ENCODE measurements around the gene CDH23.
A peak's percentile ranks its signal among the peaks of the same experiment; 100 is the strongest.

Gene CDH23

DNA sequence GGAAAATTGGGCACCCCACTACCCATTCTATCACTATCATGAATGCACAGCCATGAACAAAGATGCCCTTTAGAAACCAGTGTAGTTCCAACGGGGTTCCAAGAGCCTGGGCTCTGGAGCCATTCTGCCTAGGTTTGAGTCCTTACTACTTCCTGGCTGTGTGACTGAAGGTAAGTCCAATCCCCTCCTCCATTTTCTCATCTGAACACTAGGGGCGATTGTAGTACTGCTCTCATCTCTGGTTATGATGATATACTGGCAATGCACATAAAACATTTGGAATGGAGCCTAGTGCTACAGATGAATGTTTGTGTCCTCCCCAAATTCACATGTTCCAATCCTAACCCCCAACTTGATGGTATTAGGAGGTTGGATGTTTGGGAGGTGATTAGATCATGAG is 28.1 kb upstream of the CDH23 start:
- FAIRE-seq (no peak), DNase-seq (ENCODE audit: insufficient read length, low spot score) (no peak)

- FAIRE-seq = no peak
Measured at GRCh38 chr10:71369602-71370001, 27.1 kb upstream of the CDH23 start.

GRCh38 chr10:71370031-71370430 is 26.7 kb upstream of the CDH23 start:
- DNase-seq (ENCODE audit: insufficient read length, low spot score) (no peak), FAIRE-seq (no peak)

More at GRCh38 chr10:71369602-71370001, 27.1 kb upstream of the CDH23 start:
- DNase-seq (ENCODE audit: insufficient read length, low spot score) = no peak

DNA sequence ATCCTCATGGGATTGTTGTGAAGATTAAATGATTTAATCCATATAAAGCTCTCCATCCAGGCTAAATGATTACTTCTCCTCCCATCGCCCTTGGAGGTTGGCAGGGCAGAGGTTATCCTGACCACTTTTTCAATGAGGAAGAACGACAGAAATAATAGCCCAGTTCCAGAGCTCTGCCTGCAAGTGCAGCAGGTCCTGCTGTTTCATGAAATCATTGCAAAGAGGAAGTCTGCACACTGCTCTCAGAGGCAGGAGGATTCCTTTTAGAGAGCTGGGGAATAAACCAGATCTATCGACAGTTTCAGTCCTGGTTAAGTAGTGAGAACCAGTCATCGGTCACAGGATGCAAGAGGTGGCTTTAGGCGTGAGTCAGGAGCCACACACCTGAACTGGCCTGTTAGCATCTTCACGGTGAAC is 25.0 kb upstream of the CDH23 start:
- peak; percentile 86 for FAIRE-seq

DNA sequence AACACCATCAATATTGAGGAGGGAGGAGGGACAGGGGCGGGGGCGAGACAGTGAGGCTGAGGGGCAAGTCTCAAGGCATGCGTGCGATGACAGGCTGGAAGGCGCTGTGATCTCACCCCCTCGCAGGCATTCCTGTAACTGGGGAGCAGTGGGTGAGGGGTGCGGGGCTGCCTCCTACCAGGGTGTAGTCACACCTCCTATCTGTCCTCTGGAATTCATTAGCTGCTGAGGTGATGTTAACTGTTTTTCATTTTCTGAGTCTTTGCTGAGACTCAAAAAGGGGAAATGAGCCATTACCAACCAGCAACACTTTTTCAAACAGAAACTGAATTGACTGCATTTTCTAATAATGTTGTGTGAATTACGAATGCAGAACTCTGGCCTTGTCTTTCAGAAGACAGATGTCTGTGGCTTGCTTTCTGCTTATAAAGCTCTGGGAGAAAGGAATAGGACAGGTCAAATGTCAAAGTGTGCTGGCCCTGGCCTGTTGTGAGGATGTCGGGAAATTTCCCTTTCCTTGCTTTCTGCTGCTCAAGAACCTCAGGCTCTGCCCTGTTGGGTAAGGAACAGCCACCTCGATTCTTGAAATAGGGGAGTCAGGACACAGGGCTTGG is 23.7 kb upstream of the CDH23 start:
- FAIRE-seq = peak; percentile 90
- DNase-seq (ENCODE audit: insufficient read length, low spot score) = no peak

More for the DNA sequence above, 25.0 kb upstream of the CDH23 start:
- DNase-seq (ENCODE audit: insufficient read length, low spot score) = no peak

DNA sequence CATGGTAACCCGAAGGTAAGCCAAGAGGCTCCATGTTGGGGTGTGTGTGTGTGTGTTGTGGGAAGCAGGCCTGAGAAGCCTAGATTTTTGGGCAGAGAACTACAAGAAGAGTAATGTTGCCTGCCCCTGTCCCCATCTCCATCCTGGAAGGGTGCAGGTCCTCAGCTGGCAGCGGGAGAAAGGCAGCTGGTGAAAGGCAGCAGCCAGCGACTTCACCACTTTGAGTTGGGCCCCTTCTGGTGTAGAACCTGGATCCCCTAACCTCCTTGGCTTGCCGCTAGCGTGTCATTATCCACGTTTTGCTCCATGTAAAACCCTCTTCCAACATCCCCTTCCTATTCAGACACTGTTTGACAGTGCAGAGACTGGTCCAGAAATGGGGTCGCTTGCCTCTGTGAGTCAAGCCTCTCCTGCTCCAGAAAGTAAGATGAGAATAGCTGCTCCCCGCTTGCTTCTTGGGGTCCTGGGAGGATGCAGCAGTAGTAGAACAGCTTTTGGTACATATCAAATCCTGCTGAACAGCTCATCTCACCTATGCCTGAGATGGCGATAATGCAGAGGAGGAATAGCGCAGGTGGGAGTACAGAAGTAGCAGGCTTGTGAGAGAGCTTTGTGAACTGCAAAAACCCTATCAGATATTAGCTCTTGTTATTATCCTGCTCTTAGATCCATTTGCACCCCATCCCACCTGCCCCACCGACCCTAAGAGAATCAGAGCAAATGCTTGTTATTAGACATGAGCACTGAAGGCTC is 22.1 kb upstream of the CDH23 start:
- DNase-seq (ENCODE audit: insufficient read length, low spot score) (no peak), FAIRE-seq (no peak)

DNA sequence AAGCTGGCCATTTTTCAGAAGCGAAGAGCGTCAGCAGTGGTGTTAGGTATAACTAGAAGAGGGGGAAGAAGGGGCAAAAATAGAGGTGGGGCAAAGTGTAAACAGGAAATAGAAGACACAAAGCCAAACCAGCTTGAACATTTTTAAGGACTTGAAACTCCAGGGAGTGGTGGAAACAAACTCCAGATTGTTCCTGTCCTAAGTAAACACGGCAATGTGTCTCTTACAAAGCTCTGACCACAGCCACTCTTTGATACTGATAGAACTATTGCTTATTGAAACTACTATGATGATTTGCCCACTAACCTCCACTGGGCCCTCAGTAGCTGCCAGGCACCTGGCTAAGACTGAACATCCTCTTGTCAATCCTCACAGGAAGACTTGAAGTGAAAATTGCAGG is 20.8 kb upstream of the CDH23 start:
- FAIRE-seq (no peak), DNase-seq (ENCODE audit: insufficient read length, low spot score) (no peak)

- DNase-seq (ENCODE audit: insufficient read length, low spot score) (no peak), FAIRE-seq (peak; percentile 69)
Measured at GRCh38 chr10:71378336-71379117, 18.2 kb upstream of the CDH23 start.

DNA sequence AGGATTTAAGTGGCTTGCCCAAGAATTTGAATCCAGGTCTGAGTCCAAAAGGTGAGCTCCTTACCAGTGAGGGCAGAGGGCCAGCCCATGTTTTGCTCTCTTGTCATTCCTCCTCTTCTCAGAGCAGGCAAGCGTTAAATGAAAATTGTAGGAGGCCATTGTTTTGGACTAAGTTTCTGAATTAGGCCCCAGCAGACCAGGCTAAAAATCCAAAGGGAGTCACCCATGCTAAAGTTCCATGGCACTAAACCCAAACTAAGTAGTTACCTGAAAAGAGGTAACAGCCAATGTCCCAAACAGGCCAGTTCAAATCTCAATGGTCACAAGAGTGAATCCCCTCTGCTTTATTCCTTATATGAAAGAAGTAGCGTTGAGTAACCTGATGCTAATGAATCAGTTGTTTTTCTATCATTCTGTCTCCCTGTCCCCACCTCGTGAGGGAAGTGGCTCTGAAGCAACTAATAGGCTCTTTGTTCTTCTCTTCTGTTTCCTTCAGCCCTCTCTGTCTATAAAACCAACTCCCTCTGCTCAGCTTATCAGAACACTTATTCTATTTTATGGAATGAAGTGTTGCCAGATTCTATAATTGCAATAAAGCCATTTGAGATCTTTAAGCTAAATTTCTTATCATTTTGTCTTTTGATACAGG is 17.5 kb upstream of the CDH23 start:
- no peak for DNase-seq (ENCODE audit: insufficient read length, low spot score)
- no peak for FAIRE-seq

- no peak for FAIRE-seq
- DNase-seq (ENCODE audit: insufficient read length, low spot score) = no peak
Measured at GRCh38 chr10:71380841-71381240, 15.9 kb upstream of the CDH23 start.

DNA sequence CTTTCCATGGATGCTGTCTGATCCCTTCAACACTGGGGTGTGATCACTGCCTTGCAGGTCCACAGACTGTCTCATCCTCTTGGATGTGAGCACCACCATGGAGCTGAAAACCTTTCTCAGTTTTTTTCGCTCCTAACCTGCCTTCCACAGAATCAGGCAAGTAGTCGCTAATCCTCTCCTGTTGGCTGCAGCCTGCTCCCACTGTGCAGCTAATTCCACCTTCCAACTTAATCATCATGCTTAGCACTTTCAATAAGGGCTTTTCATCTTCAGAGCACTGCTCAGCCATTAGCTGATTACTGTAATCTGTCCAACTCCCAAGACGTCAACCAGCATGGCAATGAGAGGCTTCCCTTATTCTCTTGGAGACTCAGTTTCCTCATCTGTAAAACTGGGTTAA is 15.1 kb upstream of the CDH23 start:
- no peak for DNase-seq (ENCODE audit: insufficient read length, low spot score)
- FAIRE-seq = no peak

DNA sequence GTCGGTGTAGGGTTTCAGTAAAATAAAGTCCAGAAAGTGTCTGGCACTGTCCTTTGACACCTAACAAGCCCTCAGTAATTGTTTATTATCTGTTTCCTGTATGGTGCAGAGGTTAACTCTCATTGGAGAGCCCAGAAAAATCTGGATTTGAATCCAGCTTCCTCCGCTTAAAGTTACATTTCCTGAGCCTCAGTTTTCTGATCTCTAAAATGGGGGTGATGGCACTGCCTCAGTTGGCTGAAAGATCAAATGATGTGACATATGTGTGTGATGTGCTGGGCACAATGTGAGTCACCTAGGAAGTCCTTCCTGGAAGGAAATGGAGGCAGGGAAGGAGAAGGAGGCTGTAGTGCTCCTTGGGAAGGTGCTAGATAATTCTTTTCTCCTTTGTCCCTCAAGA is 14.7 kb upstream of the CDH23 start:
- DNase-seq (ENCODE audit: insufficient read length, low spot score) (no peak), FAIRE-seq (no peak)

DNA sequence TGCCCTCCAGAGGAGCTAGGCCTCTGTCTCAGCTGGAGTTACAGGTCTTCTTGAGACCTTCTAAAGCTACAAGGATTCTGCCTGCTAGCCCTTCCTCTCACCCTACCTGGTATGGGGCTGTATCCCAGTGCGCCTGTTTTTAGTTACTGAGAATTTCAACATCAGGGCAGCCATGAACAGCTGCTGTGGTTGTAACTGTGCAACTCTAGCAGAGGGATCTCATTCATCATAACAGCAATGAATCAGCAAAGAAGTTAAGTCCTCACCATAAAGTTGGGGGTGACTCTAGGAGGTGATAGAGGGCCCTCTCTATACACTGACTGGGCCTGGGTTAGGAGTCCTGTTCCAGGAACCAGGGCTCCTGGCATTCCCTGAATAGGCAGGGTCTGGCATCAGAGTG is 14.0 kb upstream of the CDH23 start:
- FAIRE-seq (no peak), DNase-seq (ENCODE audit: insufficient read length, low spot score) (no peak)

GRCh38 chr10:71383972-71384687 is 12.6 kb upstream of the CDH23 start:
- DNase-seq (ENCODE audit: insufficient read length, low spot score) (no peak), FAIRE-seq (peak; percentile 89)

GRCh38 chr10:71388171-71388570 is 8.5 kb upstream of the CDH23 start:
- FAIRE-seq (no peak), DNase-seq (ENCODE audit: insufficient read length, low spot score) (no peak)

- DNase-seq (ENCODE audit: insufficient read length, low spot score) (no peak), FAIRE-seq (no peak)
Measured at GRCh38 chr10:71388583-71389310, 8.0 kb upstream of the CDH23 start.

DNA sequence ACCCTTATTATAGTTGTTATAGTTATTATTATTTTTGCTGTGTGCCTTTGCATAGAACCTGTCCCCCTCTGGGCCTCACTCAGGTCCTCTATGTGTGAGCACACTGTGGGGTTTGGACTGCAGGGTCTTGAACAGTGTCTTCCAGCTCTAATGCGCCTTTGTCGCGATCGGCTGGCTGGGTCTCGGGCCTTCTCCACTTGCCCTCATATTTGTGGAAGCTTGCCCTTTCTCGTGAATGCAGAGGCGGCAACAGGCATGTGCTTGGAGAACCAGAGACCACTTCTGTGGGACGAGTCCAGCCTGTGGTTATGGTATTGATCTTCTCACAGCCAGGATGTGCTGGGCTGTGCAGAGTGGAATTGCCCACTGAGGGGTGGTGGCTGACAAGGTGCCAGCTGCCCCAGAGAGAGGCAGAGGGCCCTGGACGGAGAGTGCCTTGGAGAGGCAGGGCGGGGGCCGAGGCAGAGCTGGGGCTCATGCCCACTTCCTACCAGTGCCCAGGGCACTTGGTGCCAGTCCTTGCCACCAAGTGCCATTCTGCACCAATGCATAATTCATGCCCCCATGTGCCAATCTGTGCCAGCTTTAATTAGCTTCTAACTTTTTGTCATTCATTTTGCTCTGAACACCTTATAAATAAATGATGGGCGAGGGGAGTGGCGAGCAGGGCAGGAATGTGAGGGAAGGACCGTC is 6.8 kb upstream of the CDH23 start:
- no peak for DNase-seq (ENCODE audit: insufficient read length, low spot score)
- no peak for FAIRE-seq

- DNase-seq (ENCODE audit: insufficient read length, low spot score) (no peak), FAIRE-seq (no peak)
Measured at GRCh38 chr10:71390461-71390835, 6.3 kb upstream of the CDH23 start.

DNA sequence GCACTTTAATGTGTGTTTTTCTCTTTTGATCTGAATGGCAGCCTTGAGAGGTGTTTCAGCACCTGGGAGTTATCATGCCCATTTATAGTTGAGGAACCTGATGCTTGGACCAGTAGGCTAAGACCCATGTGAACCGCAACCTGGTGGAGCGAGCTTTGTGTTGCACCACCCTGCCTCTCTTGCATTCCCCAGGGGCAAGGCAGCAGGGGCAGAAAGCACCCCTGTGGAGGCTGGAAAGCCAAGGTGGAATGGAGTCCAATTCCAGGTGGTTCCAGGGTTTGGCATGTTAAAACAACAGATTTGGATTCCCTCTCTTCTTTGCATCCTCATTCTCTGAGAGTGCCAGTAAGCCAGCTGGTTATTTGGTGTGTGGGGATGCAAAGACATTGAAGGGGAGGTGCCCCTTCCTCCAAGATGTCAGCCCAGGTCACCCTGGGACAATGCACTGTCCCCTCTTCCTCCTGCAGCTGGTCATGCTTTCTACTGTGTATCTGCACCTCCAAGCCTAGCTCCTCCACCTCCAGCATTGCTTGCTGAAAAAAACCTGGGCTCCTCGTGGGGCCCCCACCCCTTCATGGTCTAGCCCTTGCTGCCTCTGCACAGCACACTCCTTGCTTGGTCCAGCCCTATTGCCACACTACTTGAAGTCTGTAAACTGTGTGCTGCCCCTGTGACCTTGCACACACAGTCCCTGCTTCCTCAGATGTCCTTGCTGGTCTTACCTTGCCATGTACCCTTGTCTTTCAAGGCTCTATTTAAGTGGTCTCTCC is 5.6 kb upstream of the CDH23 start:
- FAIRE-seq (no peak), DNase-seq (ENCODE audit: insufficient read length, low spot score) (no peak)
